Stimulated activated naive CD8-positive, alpha-beta T cell treated with anti-CD3 and anti-CD28 coated beads, Interleukin-15, Interleukin-2, amounts not matched to agents 100 ng/mL and 50 ng/mL, for 24 hours (primary cell): Measurements from ENCODE around the gene FHOD1.

ENCODE experiments used
- H3K27ac Mint-ChIP-seq: one replicate; pipeline ENCODE4 v1.8.0; 2021; ENCODE audit warnings: mild to moderate bottlenecking, mixed read lengths
- H3K27me3 Mint-ChIP-seq: one replicate; pipeline ENCODE4 v1.8.0; 2021; ENCODE audit warnings: mixed read lengths
- H3K36me3 Mint-ChIP-seq: one replicate; pipeline ENCODE4 v1.8.0; 2021; ENCODE audit warnings: low read depth, mixed read lengths
- H3K4me1 Mint-ChIP-seq: one replicate; pipeline ENCODE4 v1.8.0; 2021; ENCODE audit warnings: low read depth, mixed read lengths
- H3K4me3 Mint-ChIP-seq: one replicate; pipeline ENCODE4 v1.8.0; 2021; ENCODE audit warnings: mild to moderate bottlenecking, mixed read lengths
- H3K9me3 Mint-ChIP-seq: one replicate; pipeline ENCODE4 v1.8.0; 2021; ENCODE audit warnings: mixed read lengths

The FHOD1 gene

GRCh38 chr16:67201411-67202345 is 45.6 kb downstream of the FHOD1 start:
- H3K36me3 Mint-ChIP-seq = peaks cover 26% of the 10 kb centered on the region
- H3K9me3 Mint-ChIP-seq = no peaks in the 10 kb centered on the region
- H3K27me3 Mint-ChIP-seq = no peaks in the 10 kb centered on the region
- no peak overlapping the region for H3K27ac Mint-ChIP-seq
- H3K4me3 Mint-ChIP-seq = no peak overlapping the region
- no peaks in the 10 kb centered on the region for H3K4me1 Mint-ChIP-seq

GRCh38 chr16:67200491-67200890 is 46.8 kb downstream of the FHOD1 start:
- H3K4me1 Mint-ChIP-seq = peaks cover 6% of the 10 kb centered on the region
- H3K4me3 Mint-ChIP-seq = no peak overlapping the region
- no peaks in the 10 kb centered on the region for H3K9me3 Mint-ChIP-seq
- H3K27me3 Mint-ChIP-seq = no peaks in the 10 kb centered on the region
- H3K36me3 Mint-ChIP-seq = peaks cover 38% of the 10 kb centered on the region
- H3K27ac Mint-ChIP-seq = no peak overlapping the region

GRCh38 chr16:67199808-67200198 is 47.5 kb downstream of the FHOD1 start:
- H3K4me3 Mint-ChIP-seq = no peak overlapping the region
- H3K9me3 Mint-ChIP-seq = no peaks in the 10 kb centered on the region
- peaks cover 44% of the 10 kb centered on the region for H3K36me3 Mint-ChIP-seq
- H3K27ac Mint-ChIP-seq = no peak overlapping the region
- no peaks in the 10 kb centered on the region for H3K27me3 Mint-ChIP-seq
- H3K4me1 Mint-ChIP-seq = peaks cover 12% of the 10 kb centered on the region

- Mint-ChIP-seq H3K4me3 (no peak within 1 kb of the TSS), H3K9me3 (no peaks in the 10 kb centered on the region), H3K4me1 (peaks cover 17% of the 10 kb centered on the region), H3K27ac (no peak within 1 kb of the TSS), H3K36me3 (peaks cover 45% of the 10 kb centered on the region), H3K27me3 (no peaks in the 10 kb centered on the region)
These were observed 48.1 kb downstream of the FHOD1 start, which contains the start of gene ELMO3 for GRCh38 chr16:67199011-67199807. TSS of gene ELMO3 (plus strand) at chr16:67199131. CDS start at chr16:67199327, 196 bp downstream.

- Mint-ChIP-seq H3K4me1 (peaks cover 26% of the 10 kb centered on the region), H3K36me3 (peaks cover 55% of the 10 kb centered on the region), H3K27ac (no peak overlapping the region), H3K9me3 (no peaks in the 10 kb centered on the region), H3K27me3 (no peaks in the 10 kb centered on the region), H3K4me3 (no peak overlapping the region)
These were observed 49.0 kb downstream of the FHOD1 start for GRCh38 chr16:67198238-67198734.

GRCh38 chr16:67197704-67198103 is 49.6 kb downstream of the FHOD1 start:
- no peaks in the 10 kb centered on the region for H3K9me3 Mint-ChIP-seq
- no peak overlapping the region for H3K27ac Mint-ChIP-seq
- H3K27me3 Mint-ChIP-seq = no peaks in the 10 kb centered on the region
- peaks cover 59% of the 10 kb centered on the region for H3K36me3 Mint-ChIP-seq
- H3K4me1 Mint-ChIP-seq = peaks cover 30% of the 10 kb centered on the region
- H3K4me3 Mint-ChIP-seq = no peak overlapping the region

- peaks cover 62% of the 10 kb centered on the region for H3K36me3 Mint-ChIP-seq
- H3K27me3 Mint-ChIP-seq = no peaks in the 10 kb centered on the region
- H3K9me3 Mint-ChIP-seq = no peaks in the 10 kb centered on the region
- H3K4me1 Mint-ChIP-seq = peaks cover 33% of the 10 kb centered on the region
- no peak overlapping the region for H3K4me3 Mint-ChIP-seq
- no peak overlapping the region for H3K27ac Mint-ChIP-seq
These were observed 50.4 kb downstream of the FHOD1 start for GRCh38 chr16:67196881-67197280.

- H3K9me3 Mint-ChIP-seq = no peaks in the 10 kb centered on the region
- H3K27ac Mint-ChIP-seq = no peak overlapping the region
- peaks cover 61% of the 10 kb centered on the region for H3K36me3 Mint-ChIP-seq
- peaks cover 41% of the 10 kb centered on the region for H3K4me1 Mint-ChIP-seq
- H3K4me3 Mint-ChIP-seq = no peak overlapping the region
- H3K27me3 Mint-ChIP-seq = no peaks in the 10 kb centered on the region
These were observed 51.6 kb downstream of the FHOD1 start for GRCh38 chr16:67195676-67196075.

- Mint-ChIP-seq H3K27me3 (no peaks in the 10 kb centered on the region), H3K4me1 (peaks cover 41% of the 10 kb centered on the region), H3K36me3 (peaks cover 52% of the 10 kb centered on the region), H3K4me3 (peak overlapping the region; percentile 93), H3K27ac (peak overlapping the region; percentile 90), H3K9me3 (no peaks in the 10 kb centered on the region)
These were observed 53.0 kb downstream of the FHOD1 start for GRCh38 chr16:67194260-67194659.

- H3K9me3 Mint-ChIP-seq = no peaks in the 10 kb centered on the region
- H3K27me3 Mint-ChIP-seq = no peaks in the 10 kb centered on the region
- peak overlapping the region; percentile 93 for H3K4me3 Mint-ChIP-seq
- peak overlapping the region; percentile 90 for H3K27ac Mint-ChIP-seq
- peaks cover 52% of the 10 kb centered on the region for H3K36me3 Mint-ChIP-seq
- peaks cover 41% of the 10 kb centered on the region for H3K4me1 Mint-ChIP-seq
These were observed 53.7 kb downstream of the FHOD1 start for GRCh38 chr16:67193536-67193935.

GRCh38 chr16:67192781-67193361 is 54.4 kb downstream of the FHOD1 start:
- Mint-ChIP-seq H3K36me3 (peaks cover 46% of the 10 kb centered on the region), H3K9me3 (no peaks in the 10 kb centered on the region), H3K27ac (peak overlapping the region; percentile 90), H3K4me3 (peak overlapping the region; percentile 93), H3K27me3 (no peaks in the 10 kb centered on the region), H3K4me1 (peaks cover 41% of the 10 kb centered on the region)

- peak within 1 kb of the TSS; percentile 90 for H3K27ac Mint-ChIP-seq
- peaks cover 41% of the 10 kb centered on the region for H3K4me1 Mint-ChIP-seq
- peaks cover 41% of the 10 kb centered on the region for H3K36me3 Mint-ChIP-seq
- peak within 1 kb of the TSS; percentile 93 for H3K4me3 Mint-ChIP-seq
- H3K27me3 Mint-ChIP-seq = no peaks in the 10 kb centered on the region
- H3K9me3 Mint-ChIP-seq = no peaks in the 10 kb centered on the region
These were observed 55.1 kb downstream of the FHOD1 start, which contains the start of gene E2F4 for GRCh38 chr16:67191995-67192681. TSS of gene E2F4 (plus strand) at chr16:67192155. CDS start at chr16:67192228, 73 bp downstream.

- Mint-ChIP-seq H3K9me3 (no peaks in the 10 kb centered on the region), H3K36me3 (peaks cover 34% of the 10 kb centered on the region), H3K4me3 (peak overlapping the region; percentile 93), H3K4me1 (peaks cover 40% of the 10 kb centered on the region), H3K27ac (peak overlapping the region; percentile 78), H3K27me3 (peaks cover 4% of the 10 kb centered on the region)
These were observed 55.8 kb downstream of the FHOD1 start for GRCh38 chr16:67191411-67191994.
